RWPE2 (cell line): ENCODE results near the gene KSR1.

ENCODE experiments used
- ATAC-seq: fragments of 200-7000 bp; cut with Tn5 transposase; 3 replicates; pipeline ENCODE4 v1.9.1; 2021; ENCODE audit warnings: low read depth
- DNase-seq: peaks from one replicate; pipeline ENCODE4 v3.0.0-alpha.2; 2020; ENCODE audit warnings: low spot score
- H3K27ac ChIP-seq: fragments of 450-650 bp; 2 replicates; pipeline ENCODE4 v1.5.1; 2017; ENCODE audit warnings: mild to moderate bottlenecking; ENCODE audit not compliant: poor library complexity, severe bottlenecking
- H3K27me3 ChIP-seq: fragments of 250-450 bp; sonication (Bioruptor Pico); 2 replicates; pipeline ENCODE4 v1.5.1; 2021; ENCODE audit warnings: mild to moderate bottlenecking, moderate library complexity; ENCODE audit not compliant: insufficient read depth, poor library complexity, severe bottlenecking
- H3K36me3 ChIP-seq: fragments of 250-450 bp; sonication (Bioruptor Pico); 2 replicates; pipeline ENCODE4 v1.5.1; 2020; ENCODE audit warnings: low read depth, mild to moderate bottlenecking, moderate library complexity
- H3K4me1 ChIP-seq: fragments of 250-450 bp; sonication (Bioruptor Pico); 2 replicates; pipeline ENCODE4 v1.5.1; 2021; ENCODE audit warnings: mild to moderate bottlenecking, moderate library complexity; ENCODE audit not compliant: insufficient read depth, poor library complexity, severe bottlenecking
- H3K4me3 ChIP-seq: fragments of 250-450 bp; sonication (Bioruptor Pico); 2 replicates; pipeline ENCODE4 v1.5.1; 2021; ENCODE audit warnings: mild to moderate bottlenecking, moderate library complexity; ENCODE audit not compliant: severe bottlenecking
- H3K9me3 ChIP-seq: fragments of 250-450 bp; sonication (Bioruptor Pico); 2 replicates; pipeline ENCODE4 v1.5.1; 2021; ENCODE audit warnings: mild to moderate bottlenecking, moderate library complexity; ENCODE audit not compliant: severe bottlenecking
- CTCF ChIP-seq: fragments of 450-650 bp; IDR thresholded peaks from one replicate; pipeline ENCODE4 v1.5.1; 2017; ENCODE audit warnings: mild to moderate bottlenecking, moderate library complexity; ENCODE audit not compliant: poor library complexity, severe bottlenecking

The KSR1 gene

GRCh38 chr17:27588354-27588753 lies 132.1 kb downstream of the KSR1 start:
- no peak overlapping the region for H3K27ac ChIP-seq
- no peak overlapping the region for H3K4me3 ChIP-seq
- ATAC-seq (no peak), DNase-seq (no peak)
- no peaks in the 10 kb centered on the region for H3K27me3 ChIP-seq
- peaks cover 14% of the 10 kb centered on the region for H3K4me1 ChIP-seq
- no peaks in the 10 kb centered on the region for H3K36me3 ChIP-seq
- H3K9me3 ChIP-seq = no peaks in the 10 kb centered on the region
- no peak for TF ChIP-seq CTCF

- Histone ChIP-seq H3K36me3 (no peaks in the 10 kb centered on the region), H3K4me1 (peaks cover 10% of the 10 kb centered on the region), H3K4me3 (no peak overlapping the region), H3K27ac (no peak overlapping the region), H3K27me3 (no peaks in the 10 kb centered on the region), H3K9me3 (no peaks in the 10 kb centered on the region)
- TF ChIP-seq CTCF = no peak
- no peak for ATAC-seq
- no peak for DNase-seq
Observed at GRCh38 chr17:27590864-27591263, 134.6 kb downstream of the KSR1 start.

GRCh38 chr17:27591986-27592385 lies 135.7 kb downstream of the KSR1 start:
- Histone ChIP-seq H3K4me1 (no peaks in the 10 kb centered on the region), H3K9me3 (no peaks in the 10 kb centered on the region), H3K27me3 (no peaks in the 10 kb centered on the region), H3K4me3 (no peak overlapping the region), H3K36me3 (no peaks in the 10 kb centered on the region), H3K27ac (no peak overlapping the region)
- ATAC-seq (no peak), DNase-seq (no peak)
- no peak for TF ChIP-seq CTCF

- TF ChIP-seq CTCF = no peak
- DNase-seq (no peak), ATAC-seq (no peak)
- Histone ChIP-seq H3K4me1 (no peaks in the 10 kb centered on the region), H3K36me3 (no peaks in the 10 kb centered on the region), H3K27me3 (no peaks in the 10 kb centered on the region), H3K27ac (no peak overlapping the region), H3K9me3 (no peaks in the 10 kb centered on the region), H3K4me3 (no peak overlapping the region)
Observed at GRCh38 chr17:27593232-27593856, 137.1 kb downstream of the KSR1 start.

GRCh38 chr17:27593857-27594255 lies 137.6 kb downstream of the KSR1 start:
- ATAC-seq = no peak
- H3K36me3 ChIP-seq = no peaks in the 10 kb centered on the region

More at GRCh38 chr17:27593857-27594255, 137.6 kb downstream of the KSR1 start:
- H3K4me3 ChIP-seq = no peak overlapping the region
- no peaks in the 10 kb centered on the region for H3K27me3 ChIP-seq
- DNase-seq = no peak
- no peak overlapping the region for H3K27ac ChIP-seq
- no peaks in the 10 kb centered on the region for H3K9me3 ChIP-seq
- H3K4me1 ChIP-seq = no peaks in the 10 kb centered on the region
- no peak for TF ChIP-seq CTCF
